IMR-90 (cell line): Measurements from ENCODE around the gene LGMN.

Experiments
- CEBPB ChIP-seq: IDR thresholded peaks from 2 replicates; pipeline ENCODE4 v1.6.1; 2012; ENCODE audit warnings: low read depth, low read length, improper control_type of control experiment
- CTCF ChIP-seq: conservative IDR thresholded peaks from 2 replicates; pipeline ENCODE4 v1.5.1; 2012; ENCODE audit warnings: mild to moderate bottlenecking, low read depth, low read length, improper control_type of control experiment
- ELK1 ChIP-seq: fragments of 150-350 bp; IDR thresholded peaks from 2 replicates; pipeline ENCODE4 v1.6.1; 2016; ENCODE audit warnings: low read depth, mild to moderate bottlenecking, low read length, moderate library complexity, borderline replicate concordance
- MXI1 ChIP-seq: IDR thresholded peaks from 2 replicates; pipeline ENCODE4 v1.6.1; 2012; ENCODE audit warnings: low read depth, mild to moderate bottlenecking, low read length, moderate library complexity, borderline replicate concordance
- RAD21 ChIP-seq: IDR thresholded peaks from 2 replicates; pipeline ENCODE4 v1.6.1; 2012; ENCODE audit warnings: low read length, improper control_type of control experiment
- RFX5 ChIP-seq: IDR thresholded peaks from 2 replicates; pipeline ENCODE4 v1.8.0; 2012; ENCODE audit warnings: low read depth, mild to moderate bottlenecking, low read length, moderate library complexity

DNA sequence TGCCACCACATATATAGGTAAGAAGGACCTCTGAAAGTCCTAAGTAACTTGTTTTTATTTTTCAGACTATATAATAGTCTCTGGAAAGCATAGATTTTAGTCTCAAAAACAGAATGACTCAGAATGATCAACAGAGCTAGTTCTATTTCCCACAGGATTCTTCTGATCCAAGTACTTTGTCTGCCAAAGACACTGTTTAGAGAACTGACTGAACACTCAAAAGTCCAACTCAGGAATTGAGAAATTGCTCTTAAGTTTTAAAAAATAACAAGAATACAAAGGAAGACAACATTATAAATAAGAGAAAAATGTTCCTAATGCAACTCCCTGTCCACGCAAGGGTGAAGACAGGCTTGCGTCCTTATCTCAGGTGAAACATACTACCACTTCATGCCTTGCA is 29.0 kb downstream of the LGMN start:
- no peak for TF ChIP-seq CTCF
- no peak for TF ChIP-seq CEBPB
- no peak for TF ChIP-seq RFX5
- no peak for TF ChIP-seq MXI1
- no peak for TF ChIP-seq RAD21
- no peak for TF ChIP-seq ELK1
